ENCODE data around the gene STK10. TPM values are rescaled to one million over a fixed set of nuclear protein-coding genes. Genes with fewer than 3 reads are reported as not detected.

STK10 gene
- total RNA-seq, 2 experiments from 2014 or later, result 211 to 229 TPM

DNA sequence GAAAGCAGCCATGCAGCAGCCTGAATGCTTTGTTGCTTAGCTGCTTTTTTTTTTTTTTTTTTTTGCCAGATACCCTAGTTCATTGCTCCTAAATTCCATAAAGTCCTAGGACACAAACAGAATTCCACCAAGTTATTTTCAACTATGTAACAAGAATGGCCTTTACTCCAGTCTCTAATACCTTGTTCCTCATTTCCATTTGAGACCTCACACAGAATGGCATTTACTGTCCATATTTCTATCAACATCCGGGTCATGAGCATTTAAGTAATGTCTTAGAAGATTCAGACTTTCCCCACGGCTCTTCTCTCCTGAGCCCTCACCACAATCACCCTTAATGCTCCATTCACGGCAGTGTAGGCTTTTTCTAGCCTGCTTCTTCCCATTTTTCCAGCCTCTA is 149.9 kb downstream of the STK10 start:
- no peak overlapping the region for H3K27ac Mint-ChIP-seq

GRCh38 chr5:172035049-172035448 is 153.0 kb downstream of the STK10 start:
- CTCF ChIA-PET, result interaction anchor here (1.1 kb wide), 1 partner anchor 123 kb away, joined by 3 read pairs; no protein-coding TSS in a partner anchor
- peaks cover 15% of the 10 kb centered on the region for H3K4me1 Mint-ChIP-seq (ENCODE audit: low read depth)
- no peak overlapping the region for H3K27ac Mint-ChIP-seq
- Histone ChIP-seq H3K4me1 (ENCODE audit: insufficient read depth, low read length) (peaks cover 2% of the 10 kb centered on the region), H3K4me3 (ENCODE audit: low read length) (no peak overlapping the region), H3K27me3 (ENCODE audit: control insufficient read depth in 1 of 2, insufficient read depth in 2 of 2, low read length in 2 of 2) (no peaks in the 10 kb centered on the region), H3K36me3 (ENCODE audit: insufficient read depth, low read length) (no peaks in the 10 kb centered on the region), H3K9me3 (ENCODE audit: control insufficient read depth in 1 of 2, insufficient read depth in 1 of 2, low read length in 2 of 2) (peaks cover 0 to 8% of the 10 kb centered on the region in 2 experiments), H3K27ac (ENCODE audit: low read depth in 1 of 2, low read length in 2 of 2) (no peak overlapping the region)
- ATAC-seq (ENCODE audit: poor library complexity), result no peak
- POLR2A ChIA-PET, result no interaction called here
- peaks cover 7% of the 10 kb centered on the region for H3K9me3 Mint-ChIP-seq
- intact Hi-C loops (cut with DNase I, micrococcal nuclease), result no loop called here
- H3K36me3 Mint-ChIP-seq (ENCODE audit: low read depth), result peaks cover 39% of the 10 kb centered on the region
- DNase-seq, result no peak
- TF ChIP-seq, protein P1, sequence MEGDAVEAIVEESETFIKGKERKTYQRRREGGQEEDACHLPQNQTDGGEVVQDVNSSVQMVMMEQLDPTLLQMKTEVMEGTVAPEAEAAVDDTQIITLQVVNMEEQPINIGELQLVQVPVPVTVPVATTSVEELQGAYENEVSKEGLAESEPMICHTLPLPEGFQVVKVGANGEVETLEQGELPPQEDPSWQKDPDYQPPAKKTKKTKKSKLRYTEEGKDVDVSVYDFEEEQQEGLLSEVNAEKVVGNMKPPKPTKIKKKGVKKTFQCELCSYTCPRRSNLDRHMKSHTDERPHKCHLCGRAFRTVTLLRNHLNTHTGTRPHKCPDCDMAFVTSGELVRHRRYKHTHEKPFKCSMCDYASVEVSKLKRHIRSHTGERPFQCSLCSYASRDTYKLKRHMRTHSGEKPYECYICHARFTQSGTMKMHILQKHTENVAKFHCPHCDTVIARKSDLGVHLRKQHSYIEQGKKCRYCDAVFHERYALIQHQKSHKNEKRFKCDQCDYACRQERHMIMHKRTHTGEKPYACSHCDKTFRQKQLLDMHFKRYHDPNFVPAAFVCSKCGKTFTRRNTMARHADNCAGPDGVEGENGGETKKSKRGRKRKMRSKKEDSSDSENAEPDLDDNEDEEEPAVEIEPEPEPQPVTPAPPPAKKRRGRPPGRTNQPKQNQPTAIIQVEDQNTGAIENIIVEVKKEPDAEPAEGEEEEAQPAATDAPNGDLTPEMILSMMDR (IDR thresholded peaks at IDR 0.05), result no peak
- no peak overlapping the region for H3K4me3 Mint-ChIP-seq
- no peaks in the 10 kb centered on the region for H3K27me3 Mint-ChIP-seq

More for the DNA sequence above, 149.9 kb downstream of the STK10 start:
- H3K27ac ChIP-seq (ENCODE audit: low read depth in 1 of 2, low read length in 2 of 2), result no peak overlapping the region
- ChIA-PET CTCF (interaction anchor here (0.6 to 0.8 kb wide), 2 partner anchors 27 to 245 kb away, joined by 3 to 5 read pairs; partner anchors contain the start of gene UBTD2), POLR2A (interaction anchor here (0.8 kb wide), 1 partner anchor 1773 kb away, joined by 3 read pairs; no protein-coding TSS in a partner anchor)
- Mint-ChIP-seq H3K4me3 (no peak overlapping the region), H3K4me1 (ENCODE audit: low read depth) (peaks cover 18% of the 10 kb centered on the region), H3K27me3 (no peaks in the 10 kb centered on the region), H3K9me3 (peaks cover 2% of the 10 kb centered on the region), H3K36me3 (ENCODE audit: low read depth) (peaks cover 30% of the 10 kb centered on the region)
- peaks cover 7% of the 10 kb centered on the region for H3K4me1 ChIP-seq (ENCODE audit: insufficient read depth, low read length)
- H3K9me3 ChIP-seq (ENCODE audit: control insufficient read depth in 1 of 2, insufficient read depth in 1 of 2, low read length in 2 of 2), result no peaks in the 10 kb centered on the region
- DNase-seq (no peak), ATAC-seq (ENCODE audit: poor library complexity) (no peak)
- H3K27me3 ChIP-seq (ENCODE audit: control insufficient read depth in 1 of 2, insufficient read depth in 2 of 2, low read length in 2 of 2), result no peaks in the 10 kb centered on the region
- TF ChIP-seq, protein P1 (IDR thresholded peaks at IDR 0.05), result no peak
- intact Hi-C loops (cut with DNase I, micrococcal nuclease), result no loop called here
- H3K4me3 ChIP-seq (ENCODE audit: low read length), result no peak overlapping the region
- no peaks in the 10 kb centered on the region for H3K36me3 ChIP-seq (ENCODE audit: insufficient read depth, low read length)

GRCh38 chr5:172031894-172032461 is 156.0 kb downstream of the STK10 start:
- intact Hi-C loops (cut with DNase I, micrococcal nuclease), result no loop called here
- Histone ChIP-seq H3K9me3 (ENCODE audit: control insufficient read depth in 1 of 2, insufficient read depth in 1 of 2, low read length in 2 of 2) (peaks cover 0 to 8% of the 10 kb centered on the region in 2 experiments), H3K36me3 (ENCODE audit: insufficient read depth, low read length) (no peaks in the 10 kb centered on the region), H3K27me3 (ENCODE audit: control insufficient read depth in 1 of 2, insufficient read depth in 2 of 2, low read length in 2 of 2) (no peaks in the 10 kb centered on the region), H3K27ac (ENCODE audit: low read depth in 1 of 2, low read length in 2 of 2) (no peak overlapping the region), H3K4me1 (ENCODE audit: insufficient read depth, low read length) (no peaks in the 10 kb centered on the region), H3K4me3 (ENCODE audit: low read length) (no peak overlapping the region)
- H3K27me3 Mint-ChIP-seq, result no peaks in the 10 kb centered on the region
- H3K36me3 Mint-ChIP-seq (ENCODE audit: low read depth), result peaks cover 35% of the 10 kb centered on the region
- peaks cover 9% of the 10 kb centered on the region for H3K4me1 Mint-ChIP-seq (ENCODE audit: low read depth)
- ATAC-seq (ENCODE audit: poor library complexity) (no peak), DNase-seq (no peak)
- peaks cover 5% of the 10 kb centered on the region for H3K9me3 Mint-ChIP-seq
- no peak overlapping the region for H3K27ac Mint-ChIP-seq
- POLR2A ChIA-PET, result no interaction called here
- no peak overlapping the region for H3K4me3 Mint-ChIP-seq
- TF ChIP-seq, protein P1 (IDR thresholded peaks at IDR 0.05), result no peak
- CTCF ChIA-PET, result no interaction called here
